ENCODE results near the gene EPC1. TPM values are rescaled to one million over a fixed set of nuclear protein-coding genes. Genes with fewer than 3 reads are reported as not detected.
A peak's percentile ranks its signal among the peaks of the same experiment; 100 is the strongest.

EPC1 gene
- total and polyA plus RNA-seq, 9 of the 15 experiments (the other 6 are each of a cell fraction or from before 2014, with no cell fraction given): 7.0 to 43.6 (median 16.1) TPM

- TF ChIP-seq ZNF740 (CRISPR knock-in tag; IDR thresholded peaks at IDR 0.05) (no peak; the same call in 1 of the 2 replicates), ZNF740 (tag; IDR thresholded peaks at IDR 0.05) (peak in 1 of 2 experiments; percentile 46; a peak in 1 of 4 replicates), ZNF764 (CRISPR knock-in tag; IDR thresholded peaks at IDR 0.05; ENCODE audit: low read depth) (no peak), NR1H2 (CRISPR knock-in tag; IDR thresholded peaks at IDR 0.05) (peak; percentile 91; the same call in 1 of the 2 replicates), MTA1 (IDR thresholded peaks at IDR 0.05; ENCODE audit: borderline replicate concordance) (no peak), JUNB (CRISPR knock-in tag; conservative IDR thresholded peaks at IDR 0.05) (no peak), C11orf30 (IDR thresholded peaks at IDR 0.05; ENCODE audit: low read depth) (peak; percentile 0; the same call in 1 of the 2 replicates), KAT7 (CRISPR knock-in tag; IDR thresholded peaks at IDR 0.05; ENCODE audit: borderline replicate concordance) (no peak; the same call in 1 of the 2 replicates), JUND (IDR thresholded peaks at IDR 0.05; ENCODE audit: borderline replicate concordance, low read depth, low read length) (0 out of 2 replicates have a peak, but pooled peaks have one; percentile 3), JUND (tag; IDR thresholded peaks at IDR 0.05; ENCODE audit: borderline replicate concordance, low read depth, low read length) (no peak; the same call in 2 of the 3 replicates), ATF7 (IDR thresholded peaks at IDR 0.05) (peak; percentile 38; the same call in 1 of the 2 replicates), HLTF (IDR thresholded peaks at IDR 0.05) (0 out of 2 replicates have a peak, but pooled peaks have one; percentile 29), ZHX1 (conservative IDR thresholded peaks at IDR 0.05; ENCODE audit: low read length) (0 out of 2 replicates have a peak, but pooled peaks have one; percentile 52), MED1 (CRISPR knock-in tag; IDR thresholded peaks at IDR 0.05; ENCODE audit: borderline replicate concordance) (no peak; the same call in 1 of the 2 replicates), E2F1 (CRISPR knock-in tag; IDR thresholded peaks at IDR 0.05) (peak; percentile 31; the same call in 1 of the 2 replicates), RNF2 (IDR thresholded peaks at IDR 0.05) (peak; percentile 47; the same call in 1 of the 2 replicates), TSC22D4 (tag; IDR thresholded peaks at IDR 0.05) (no peak), ARID2 (IDR thresholded peaks at IDR 0.05) (no peak), WHSC1 (IDR thresholded peaks at IDR 0.05; ENCODE audit: low read length) (no peak), ZBTB26 (CRISPR knock-in tag; IDR thresholded peaks at IDR 0.05) (no peak), BRCA1 (IDR thresholded peaks at IDR 0.05) (no peak), BRCA1 (CRISPR knock-in tag; IDR thresholded peaks at IDR 0.05) (no peak), CHD4 (IDR thresholded peaks at IDR 0.05; ENCODE audit: insufficient read depth, insufficient replicate concordance, low read depth, low read length, poor library complexity, severe bottlenecking) (no peak)
Measured at GRCh38 chr10:32346551-32347362, at the start of gene EPC1 (continued).

Measured in K562 (cell line).